Fibroblast of lung (primary cell): ENCODE data around the gene DPT. TPM values are rescaled to one million over a fixed set of nuclear protein-coding genes. Genes with fewer than 3 reads are reported as not detected.

Experiments
- DNase-seq, 2 donors: peaks; one replicate each; pipeline versions ENCODE4 v3.0.0 to v3.0.0-alpha.2; 2010; ENCODE audit warnings: low read depth in 2 of 2
- H2AFZ ChIP-seq: 2 replicates; pipeline ENCODE4 v1.5.1; 2012; ENCODE audit warnings: low read length, control low read depth, inconsistent platforms
- H3K27ac ChIP-seq: 2 replicates; pipeline ENCODE4 v1.5.1; 2011; ENCODE audit warnings: low read length, control low read depth; ENCODE audit not compliant: insufficient read depth
- H3K27me3 ChIP-seq: 2 replicates; pipeline ENCODE4 v1.5.1; 2011; ENCODE audit warnings: mild to moderate bottlenecking, low read length; ENCODE audit not compliant: control insufficient read depth, insufficient read depth
- H3K36me3 ChIP-seq: 2 replicates; pipeline ENCODE4 v1.5.1; 2011; ENCODE audit warnings: low read length; ENCODE audit not compliant: control insufficient read depth, insufficient read depth
- H3K4me1 ChIP-seq: 2 replicates; pipeline ENCODE4 v1.5.1; 2011; ENCODE audit warnings: low read length; ENCODE audit not compliant: control insufficient read depth, insufficient read depth; ENCODE audit errors: extremely low read depth
- H3K4me2 ChIP-seq: 2 replicates; pipeline ENCODE4 v1.5.1; 2011; ENCODE audit warnings: low read length, control low read depth; ENCODE audit not compliant: insufficient read depth; ENCODE audit errors: extremely low read depth
- H3K4me3 ChIP-seq, 4 experiments: fragments of 200-600 bp in 1 of 4; sonication (generic) in 1 of 4; replicated peaks in 1 of 4; 2 replicates each; pipeline ENCODE4 v1.5.1; 2011 to 2016; ENCODE audit warnings: low read length in 4 of 4, low read depth in 3 of 4, mild to moderate bottlenecking in 3 of 4, control low read depth in 2 of 4, inconsistent platforms in 1 of 4, mixed read lengths in 1 of 4; ENCODE audit not compliant: insufficient read depth in 1 of 4; ENCODE audit errors: control extremely low read depth in 1 of 4
- H3K79me2 ChIP-seq: 2 replicates; pipeline ENCODE4 v1.5.1; 2012; ENCODE audit warnings: mild to moderate bottlenecking, low read length, inconsistent platforms; ENCODE audit not compliant: control insufficient read depth, insufficient read depth
- H3K9ac ChIP-seq: 2 replicates; pipeline ENCODE4 v1.5.1; 2011; ENCODE audit warnings: mild to moderate bottlenecking, low read length, control low read depth; ENCODE audit not compliant: insufficient read depth
- H3K9me3 ChIP-seq: 2 replicates; pipeline ENCODE4 v1.5.1; 2012; ENCODE audit warnings: low read depth, low read length; ENCODE audit not compliant: control insufficient read depth, insufficient read depth
- H4K20me1 ChIP-seq: 2 replicates; pipeline ENCODE4 v1.5.1; 2011; ENCODE audit warnings: low read length; ENCODE audit not compliant: control insufficient read depth, insufficient read depth; ENCODE audit errors: extremely low read depth
- CTCF ChIP-seq, 2 donors: IDR thresholded peaks in 1 of 2; conservative IDR thresholded peaks in 1 of 2; 1 replicate in 1 of 2; 2 replicates in 1 of 2; pipeline ENCODE4 v1.5.1; 2011 to 2012; ENCODE audit warnings: low read length in 2 of 2, control low read depth in 1 of 2, inconsistent platforms in 1 of 2, low read depth in 1 of 2, mild to moderate bottlenecking in 1 of 2
- EZH2 ChIP-seq: IDR thresholded peaks from 2 replicates; pipeline ENCODE4 v1.5.1; 2012; ENCODE audit warnings: low read length, control low read depth, mild to moderate bottlenecking; ENCODE audit errors: missing control alignments
- polyA plus RNA-seq, 2 donors: library from polyadenylated mRNA; depleted of rRNA in 1 of 2; stranded (reverse) in 1 of 2; unstranded in 1 of 2; fragments of >200 nt; gene quantifications; 2 replicates each; pipeline ENCODE4 v1.2.1, GENCODE V29; 2011 to 2012; ENCODE audit warnings: missing spikeins in 1 of 2
- total RNA-seq: library from RNA; depleted of rRNA; stranded (reverse); fragments of >200 nt; gene quantifications from 2 replicates; pipeline ENCODE4 v1.2.1, GENCODE V29; 2014

The DPT gene
- total and polyA plus RNA-seq, 2 donors (not counting 1 experiment from before 2014, with no cell fraction given), result 2.4 to 4.1 TPM

GRCh38 chr1:168725831-168726230 is 3.2 kb downstream of the DPT start:
- H4K20me1 ChIP-seq, result no peaks in the 10 kb centered on the region
- H3K4me3 ChIP-seq, result no peak overlapping the region
- no peaks in the 10 kb centered on the region for H3K79me2 ChIP-seq
- DNase-seq, result no peak
- H3K9ac ChIP-seq, result no peak overlapping the region
- H3K27ac ChIP-seq, result no peak overlapping the region
- H3K4me1 ChIP-seq, result no peaks in the 10 kb centered on the region
- no peaks in the 10 kb centered on the region for H3K27me3 ChIP-seq
- TF ChIP-seq CTCF (conservative IDR thresholded peaks at IDR 0.05 in 1 of 2, IDR thresholded peaks at IDR 0.05 in 1 of 2; ENCODE audit: low read depth in 1 of 2, low read length in 2 of 2) (no peak), EZH2 (no peak)
- no peaks in the 10 kb centered on the region for H3K9me3 ChIP-seq
- H2AFZ ChIP-seq, result no peak overlapping the region
- H3K36me3 ChIP-seq, result no peaks in the 10 kb centered on the region
- no peak overlapping the region for H3K4me2 ChIP-seq

GRCh38 chr1:168725060-168725459 is 3.9 kb downstream of the DPT start:
- Histone ChIP-seq H2AFZ (no peak overlapping the region), H3K36me3 (no peaks in the 10 kb centered on the region), H3K9ac (no peak overlapping the region), H3K79me2 (no peaks in the 10 kb centered on the region), H4K20me1 (no peaks in the 10 kb centered on the region), H3K4me2 (no peak overlapping the region), H3K27ac (no peak overlapping the region), H3K27me3 (no peaks in the 10 kb centered on the region), H3K4me1 (no peaks in the 10 kb centered on the region), H3K4me3 (no peak overlapping the region), H3K9me3 (no peaks in the 10 kb centered on the region)
- DNase-seq, result no peak
- TF ChIP-seq EZH2, result no peak
- TF ChIP-seq CTCF (conservative IDR thresholded peaks at IDR 0.05 in 1 of 2, IDR thresholded peaks at IDR 0.05 in 1 of 2; ENCODE audit: low read depth in 1 of 2, low read length in 2 of 2), result no peak

- DNase-seq, result no peak
- no peak overlapping the region for H3K9ac ChIP-seq
- TF ChIP-seq CTCF (conservative IDR thresholded peaks at IDR 0.05 in 1 of 2, IDR thresholded peaks at IDR 0.05 in 1 of 2; ENCODE audit: low read depth in 1 of 2, low read length in 2 of 2) (no peak), EZH2 (no peak)
These were observed 6.0 kb downstream of the DPT start for GRCh38 chr1:168723000-168723399.

More at GRCh38 chr1:168723000-168723399, 6.0 kb downstream of the DPT start:
- Histone ChIP-seq H4K20me1 (no peaks in the 10 kb centered on the region), H3K4me2 (no peak overlapping the region), H3K36me3 (no peaks in the 10 kb centered on the region), H3K4me1 (no peaks in the 10 kb centered on the region), H3K27ac (no peak overlapping the region), H3K27me3 (no peaks in the 10 kb centered on the region), H3K79me2 (no peaks in the 10 kb centered on the region), H3K4me3 (no peak overlapping the region), H3K9me3 (no peaks in the 10 kb centered on the region), H2AFZ (no peak overlapping the region)
